Activated CD4-positive, alpha-beta T cell treated with anti-CD3 and anti-CD28 coated beads, Interleukin-2, amount 10 ng/mL, durations not matched to agents 7 days and 5 days (primary cell): ENCODE measurements around the gene TUBB4B. TPM values are rescaled to one million over a fixed set of nuclear protein-coding genes. Genes with fewer than 3 reads are reported as not detected.
"Not testable (repeated sequence)": the region's sequence is repeated elsewhere in the genome, so short reads cannot be mapped to it uniquely, and the experiment has no call there.

Source experiments
- CTCF ChIA-PET: fragments of 350-600 bp; sonication (Branson Sonifier 250); formaldehyde crosslinking; loops from one replicate; lab custom pipeline; 2021; ENCODE audit warnings: antibody characterized with exemption; lab: Charles Lee
- POLR2A ChIA-PET: fragments of 350-600 bp; sonication (Branson Sonifier 250); formaldehyde crosslinking; loops from one replicate; lab custom pipeline; 2021; ENCODE audit warnings: antibody characterized with exemption; lab: Charles Lee
- DNase-seq: peaks from one replicate; pipeline ENCODE4 v3.0.0-alpha.2; 2020
- H3K27ac Mint-ChIP-seq: one replicate; pipeline ENCODE4 v1.8.0; 2021; ENCODE audit warnings: mild to moderate bottlenecking, moderate library complexity, mixed read lengths
- H3K27me3 Mint-ChIP-seq: one replicate; pipeline ENCODE4 v1.8.0; 2021; ENCODE audit warnings: mixed read lengths
- H3K36me3 Mint-ChIP-seq: one replicate; pipeline ENCODE4 v1.8.0; 2021; ENCODE audit warnings: low read depth, mixed read lengths
- H3K4me1 Mint-ChIP-seq: one replicate; pipeline ENCODE4 v1.8.0; 2021; ENCODE audit warnings: mixed read lengths
- H3K4me3 Mint-ChIP-seq: one replicate; pipeline ENCODE4 v1.8.0; 2021; ENCODE audit warnings: mild to moderate bottlenecking, moderate library complexity, mixed read lengths
- H3K9me3 Mint-ChIP-seq: one replicate; pipeline ENCODE4 v1.8.0; 2021; ENCODE audit warnings: mixed read lengths
- total RNA-seq, 2 experiments: library from RNA; stranded (reverse); gene quantifications; one replicate each; pipeline ENCODE4 v1.2.3, GENCODE V29; 2021

The TUBB4B gene
- total RNA-seq, 2 experiments from 2014 or later = 355 to 382 TPM

GRCh38 chr9:137254624-137255447 is 13.7 kb downstream of the TUBB4B start, which contains the start of gene NELFB:
TSS of gene NELFB (plus strand) at chr9:137255327.
- CTCF ChIA-PET = interaction anchor here (0.8 to 2.7 kb wide), 9 partner anchors 11 to 184 kb away, joined by 3 to 20 read pairs (median 4); partner anchors contain the start of genes NRARP, SAPCD2 and TUBB4B
- Mint-ChIP-seq H3K36me3 (peaks cover 10% of the 10 kb centered on the region), H3K4me3 (peak within 1 kb of the TSS; percentile 90), H3K9me3 (no peaks in the 10 kb centered on the region), H3K4me1 (peaks cover 18% of the 10 kb centered on the region), H3K27me3 (no peaks in the 10 kb centered on the region), H3K27ac (peak within 1 kb of the TSS; percentile 87)
- POLR2A ChIA-PET = interaction anchor here (1.0 to 1.4 kb wide), 2 partner anchors 13 to 14 kb away, joined by 4 to 6 read pairs; partner anchors contain the start of gene TUBB4B
- peak; percentile 93 for DNase-seq

- H3K27me3 Mint-ChIP-seq = no peaks in the 10 kb centered on the region
- DNase-seq = peak; percentile 48
- peak overlapping the region; percentile 87 for H3K27ac Mint-ChIP-seq
- POLR2A ChIA-PET = interaction anchor here (0.9 to 1.4 kb wide), 3 partner anchors 13 to 15 kb away, joined by 3 to 6 read pairs (median 4); partner anchors contain the start of gene TUBB4B
- CTCF ChIA-PET = interaction anchor here (0.8 to 2.7 kb wide), 13 partner anchors 9 to 214 kb away, joined by 3 to 20 read pairs (median 4); partner anchors contain the start of genes NRARP and TUBB4B
- H3K4me1 Mint-ChIP-seq = peaks cover 18% of the 10 kb centered on the region
- H3K9me3 Mint-ChIP-seq = no peaks in the 10 kb centered on the region
- H3K36me3 Mint-ChIP-seq = peaks cover 10% of the 10 kb centered on the region
- H3K4me3 Mint-ChIP-seq = peak overlapping the region; percentile 90
These were observed 14.5 kb downstream of the TUBB4B start for GRCh38 chr9:137255448-137256114.

GRCh38 chr9:137256362-137256761 is 15.3 kb downstream of the TUBB4B start:
- Mint-ChIP-seq H3K4me3 (peak overlapping the region; percentile 90), H3K27ac (no peak overlapping the region), H3K27me3 (no peaks in the 10 kb centered on the region), H3K9me3 (no peaks in the 10 kb centered on the region), H3K36me3 (peaks cover 10% of the 10 kb centered on the region), H3K4me1 (peaks cover 18% of the 10 kb centered on the region)
- ChIA-PET CTCF (interaction anchor here (0.8 to 2.0 kb wide), 8 partner anchors 8 to 213 kb away, joined by 3 to 5 read pairs (median 4); partner anchors contain the start of gene MAN1B1), POLR2A (interaction anchor here (0.9 kb wide), 1 partner anchor 15 kb away, joined by 3 read pairs; the partner anchor contains the start of gene TUBB4B)
- DNase-seq = no peak

GRCh38 chr9:137256856-137257255 is 15.8 kb downstream of the TUBB4B start:
- ChIA-PET POLR2A (interaction anchor here (0.9 kb wide), 1 partner anchor 16 kb away, joined by 3 read pairs; the partner anchor contains the start of gene TUBB4B), CTCF (interaction anchor here (0.8 to 1.5 kb wide), 6 partner anchors 8 to 170 kb away, joined by 3 to 5 read pairs (median 4); partner anchors contain the start of gene MAN1B1)
- Mint-ChIP-seq H3K27ac (no peak overlapping the region), H3K36me3 (peaks cover 14% of the 10 kb centered on the region), H3K27me3 (no peaks in the 10 kb centered on the region), H3K4me3 (peak overlapping the region; percentile 90), H3K9me3 (no peaks in the 10 kb centered on the region), H3K4me1 (peaks cover 20% of the 10 kb centered on the region)
- no peak for DNase-seq

- DNase-seq, H3K4me1 Mint-ChIP-seq, H3K27me3 Mint-ChIP-seq, POLR2A ChIA-PET, H3K9me3 Mint-ChIP-seq, CTCF ChIA-PET, H3K27ac Mint-ChIP-seq, H3K4me3 Mint-ChIP-seq: not testable (repeated sequence)
- H3K36me3 Mint-ChIP-seq = peaks cover 16% of the 10 kb centered on the region
These were observed 21.3 kb downstream of the TUBB4B start for GRCh38 chr9:137262173-137262908.

GRCh38 chr9:137262909-137263285 is 21.8 kb downstream of the TUBB4B start:
- peaks cover 8% of the 10 kb centered on the region for H3K4me1 Mint-ChIP-seq
- no peak overlapping the region for H3K4me3 Mint-ChIP-seq
- H3K27me3 Mint-ChIP-seq = no peaks in the 10 kb centered on the region
- no peaks in the 10 kb centered on the region for H3K9me3 Mint-ChIP-seq
- ChIA-PET POLR2A (no interaction called here), CTCF (no interaction called here)
- H3K27ac Mint-ChIP-seq = no peak overlapping the region
- H3K36me3 Mint-ChIP-seq = peaks cover 18% of the 10 kb centered on the region
- no peak for DNase-seq

- Mint-ChIP-seq H3K4me3 (no peak overlapping the region), H3K4me1 (peaks cover 9% of the 10 kb centered on the region), H3K27ac (no peak overlapping the region), H3K27me3 (no peaks in the 10 kb centered on the region), H3K36me3 (peaks cover 20% of the 10 kb centered on the region), H3K9me3 (no peaks in the 10 kb centered on the region)
- no peak for DNase-seq
- ChIA-PET POLR2A (interaction anchor here (0.7 kb wide), 1 partner anchor 21 kb away, joined by 3 read pairs; no protein-coding TSS in a partner anchor), CTCF (no interaction called here)
These were observed 22.4 kb downstream of the TUBB4B start for GRCh38 chr9:137263506-137263905.

- CTCF ChIA-PET = interaction anchor here (1.2 kb wide), 1 partner anchor 8 kb away, joined by 3 read pairs; no protein-coding TSS in a partner anchor
- Mint-ChIP-seq H3K27me3 (no peaks in the 10 kb centered on the region), H3K9me3 (no peaks in the 10 kb centered on the region), H3K27ac (no peak overlapping the region), H3K4me3 (no peak overlapping the region), H3K4me1 (peaks cover 9% of the 10 kb centered on the region), H3K36me3 (peaks cover 25% of the 10 kb centered on the region)
- POLR2A ChIA-PET = interaction anchor here (0.7 kb wide), 1 partner anchor 21 kb away, joined by 3 read pairs; no protein-coding TSS in a partner anchor
- no peak for DNase-seq
These were observed 23.0 kb downstream of the TUBB4B start for GRCh38 chr9:137264067-137264466.

GRCh38 chr9:137265496-137266161 is 24.5 kb downstream of the TUBB4B start:
- peaks cover 13% of the 10 kb centered on the region for H3K4me1 Mint-ChIP-seq
- no peaks in the 10 kb centered on the region for H3K27me3 Mint-ChIP-seq
- POLR2A ChIA-PET = no interaction called here
- H3K4me3 Mint-ChIP-seq = no peak overlapping the region
- no peak overlapping the region for H3K27ac Mint-ChIP-seq
- H3K9me3 Mint-ChIP-seq = no peaks in the 10 kb centered on the region
- CTCF ChIA-PET = interaction anchor here (0.9 to 1.5 kb wide), 4 partner anchors 9 to 325 kb away, joined by 3 to 4 read pairs (median 4); partner anchors contain the start of genes NELFB and ZMYND19
- DNase-seq = no peak
- H3K36me3 Mint-ChIP-seq = peaks cover 33% of the 10 kb centered on the region

GRCh38 chr9:137266162-137266527 is 25.1 kb downstream of the TUBB4B start:
- no peak for DNase-seq
- H3K36me3 Mint-ChIP-seq = peaks cover 34% of the 10 kb centered on the region
- H3K4me1 Mint-ChIP-seq = peaks cover 17% of the 10 kb centered on the region
- ChIA-PET POLR2A (no interaction called here), CTCF (interaction anchor here (1.2 to 1.5 kb wide), 3 partner anchors 10 to 325 kb away, joined by 3 to 4 read pairs (median 3); partner anchors contain the start of genes NELFB and ZMYND19)
- no peak overlapping the region for H3K27ac Mint-ChIP-seq
- H3K4me3 Mint-ChIP-seq = no peak overlapping the region
- H3K9me3 Mint-ChIP-seq = no peaks in the 10 kb centered on the region
- H3K27me3 Mint-ChIP-seq = no peaks in the 10 kb centered on the region
